OCI-LY7 (cell line): ENCODE measurements around the gene ADGRG3. TPM values are rescaled to one million over a fixed set of nuclear protein-coding genes. Genes with fewer than 3 reads are reported as not detected.

Source experiments
- BruUV-seq: library from RNA; stranded (reverse); fragments of 400-500 nt; replicated peaks from 2 replicates; lab custom pipeline; 2021; lab: Mats Ljungman, UMichigan
- CTCF ChIA-PET: fragments of 300-600 bp; sonication (Branson Sonifier 250); formaldehyde crosslinking; loops from one replicate; lab custom pipeline; 2022; ENCODE audit warnings: antibody characterized with exemption; ENCODE audit not compliant: unreplicated experiment; lab: Charles Lee
- POLR2A ChIA-PET: fragments of 300-600 bp; sonication (Branson Sonifier 250); formaldehyde crosslinking; loops from one replicate; lab custom pipeline; 2022; ENCODE audit warnings: antibody characterized with exemption; lab: Charles Lee
- DNase-seq: peaks from one replicate; pipeline ENCODE4 v3.0.0-alpha.2; 2015; ENCODE audit warnings: low spot score
- H2AFZ ChIP-seq: fragments of 200-600 bp; sonication (generic), shearing (Covaris generic); 2 replicates; pipeline ENCODE4 v1.6.1; 2014; ENCODE audit warnings: mild to moderate bottlenecking, antibody characterized with exemption, low read length, moderate library complexity
- H3K27ac ChIP-seq: fragments of 200-600 bp; sonication (generic); 2 replicates; pipeline ENCODE4 v1.5.1; 2014; ENCODE audit warnings: mixed run types, low read depth, mild to moderate bottlenecking, moderate library complexity, low read length, inconsistent platforms; ENCODE audit not compliant: poor library complexity, severe bottlenecking
- H3K36me3 ChIP-seq: fragments of 200-600 bp; sonication (generic); 2 replicates; pipeline ENCODE4 v1.6.1; 2014; ENCODE audit warnings: mild to moderate bottlenecking, antibody characterized with exemption, low read length, moderate library complexity, mixed read lengths; ENCODE audit not compliant: insufficient read depth
- H3K4me1 ChIP-seq: fragments of 200-600 bp; sonication (generic); 2 replicates; pipeline ENCODE4 v1.5.1; 2014; ENCODE audit warnings: mild to moderate bottlenecking, low read length; ENCODE audit not compliant: insufficient read depth, poor library complexity, severe bottlenecking
- H3K4me2 ChIP-seq: fragments of 200-600 bp; sonication (generic); 2 replicates; pipeline ENCODE4 v1.6.1; 2014; ENCODE audit warnings: mild to moderate bottlenecking, low read length
- H3K4me3 ChIP-seq: fragments of 200-600 bp; sonication (generic); 2 replicates; pipeline ENCODE4 v1.5.1; 2014; ENCODE audit warnings: mild to moderate bottlenecking, low read depth, low read length; ENCODE audit not compliant: poor library complexity, severe bottlenecking
- H3K79me2 ChIP-seq: fragments of 200-600 bp; sonication (generic); 2 replicates; pipeline ENCODE4 v1.6.1; 2016; ENCODE audit warnings: low read depth, mild to moderate bottlenecking, low read length, moderate library complexity, mixed read lengths; ENCODE audit not compliant: insufficient read depth
- H3K9me2 ChIP-seq: fragments of 200-600 bp; sonication (generic); 2 replicates; pipeline ENCODE4 v1.6.1; 2016; ENCODE audit warnings: mild to moderate bottlenecking, low read length, mixed read lengths; ENCODE audit not compliant: insufficient read depth
- H3K9me3 ChIP-seq: fragments of 200-600 bp; sonication (generic); 2 replicates; pipeline ENCODE4 v1.6.1; 2014; ENCODE audit warnings: mild to moderate bottlenecking, mixed run types, low read length, mixed read lengths
- H4K20me1 ChIP-seq: fragments of 200-600 bp; sonication (generic); 2 replicates; pipeline ENCODE4 v1.6.1; 2014; ENCODE audit warnings: mild to moderate bottlenecking, antibody characterized with exemption, low read length, moderate library complexity, mixed read lengths; ENCODE audit not compliant: insufficient read depth
- EZH2phosphoT487 ChIP-seq: fragments of 200-600 bp; sonication (generic); IDR thresholded peaks from 2 replicates; pipeline ENCODE4 v1.6.1; 2018; ENCODE audit warnings: low read depth, borderline replicate concordance, mild to moderate bottlenecking, mixed run types, antibody characterized with exemption, low read length, moderate library complexity, mixed read lengths
- intact Hi-C: fragments of 100-400 bp; cut with micrococcal nuclease; formaldehyde crosslinking; loops from one replicate; pipeline ENCODE4 v1.10.0; 2022; ENCODE audit not compliant: unreplicated experiment
- total RNA-seq, 2 experiments: library from RNA; depleted of rRNA in 1 of 2; stranded (reverse); fragments of >200 nt in 1 of 2; shearing (Covaris generic) in 1 of 2; gene quantifications; 2 replicates each; pipeline ENCODE4 v1.2.3, GENCODE V29; 2014 to 2022
- TF ChIP-seq, protein P1 (sequence below): fragments of 200-600 bp; sonication (generic); conservative IDR thresholded peaks from 2 replicates; pipeline ENCODE4 v1.5.1; 2014; ENCODE audit warnings: mild to moderate bottlenecking, antibody characterized with exemption, low read length, moderate library complexity, mixed read lengths

Gene ADGRG3
- total RNA-seq, 2 experiments from 2014 or later: not detected

GRCh38 chr16:57638381-57638780 is 29.7 kb upstream of the ADGRG3 start:
- DNase-seq: no peak
- Histone ChIP-seq H4K20me1 (no peaks in the 10 kb centered on the region), H3K4me2 (no peak overlapping the region), H3K4me1 (no peaks in the 10 kb centered on the region), H2AFZ (no peak overlapping the region), H3K4me3 (no peak overlapping the region), H3K79me2 (no peaks in the 10 kb centered on the region), H3K9me2 (no peaks in the 10 kb centered on the region), H3K27ac (no peak overlapping the region), H3K36me3 (no peaks in the 10 kb centered on the region), H3K9me3 (no peaks in the 10 kb centered on the region)
- TF ChIP-seq, protein P1, sequence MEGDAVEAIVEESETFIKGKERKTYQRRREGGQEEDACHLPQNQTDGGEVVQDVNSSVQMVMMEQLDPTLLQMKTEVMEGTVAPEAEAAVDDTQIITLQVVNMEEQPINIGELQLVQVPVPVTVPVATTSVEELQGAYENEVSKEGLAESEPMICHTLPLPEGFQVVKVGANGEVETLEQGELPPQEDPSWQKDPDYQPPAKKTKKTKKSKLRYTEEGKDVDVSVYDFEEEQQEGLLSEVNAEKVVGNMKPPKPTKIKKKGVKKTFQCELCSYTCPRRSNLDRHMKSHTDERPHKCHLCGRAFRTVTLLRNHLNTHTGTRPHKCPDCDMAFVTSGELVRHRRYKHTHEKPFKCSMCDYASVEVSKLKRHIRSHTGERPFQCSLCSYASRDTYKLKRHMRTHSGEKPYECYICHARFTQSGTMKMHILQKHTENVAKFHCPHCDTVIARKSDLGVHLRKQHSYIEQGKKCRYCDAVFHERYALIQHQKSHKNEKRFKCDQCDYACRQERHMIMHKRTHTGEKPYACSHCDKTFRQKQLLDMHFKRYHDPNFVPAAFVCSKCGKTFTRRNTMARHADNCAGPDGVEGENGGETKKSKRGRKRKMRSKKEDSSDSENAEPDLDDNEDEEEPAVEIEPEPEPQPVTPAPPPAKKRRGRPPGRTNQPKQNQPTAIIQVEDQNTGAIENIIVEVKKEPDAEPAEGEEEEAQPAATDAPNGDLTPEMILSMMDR: no peak
- TF ChIP-seq EZH2phosphoT487: no peak
- intact Hi-C loops: no loop called here
- ChIA-PET CTCF (interaction anchor here (1.1 kb wide), 1 partner anchor 11 kb away, joined by 3 read pairs; no protein-coding TSS in a partner anchor), POLR2A (interaction anchor here (0.9 kb wide), 1 partner anchor 28 kb away, joined by 3 read pairs; no protein-coding TSS in a partner anchor)
- no TSS peak for BruUV-seq

DNA sequence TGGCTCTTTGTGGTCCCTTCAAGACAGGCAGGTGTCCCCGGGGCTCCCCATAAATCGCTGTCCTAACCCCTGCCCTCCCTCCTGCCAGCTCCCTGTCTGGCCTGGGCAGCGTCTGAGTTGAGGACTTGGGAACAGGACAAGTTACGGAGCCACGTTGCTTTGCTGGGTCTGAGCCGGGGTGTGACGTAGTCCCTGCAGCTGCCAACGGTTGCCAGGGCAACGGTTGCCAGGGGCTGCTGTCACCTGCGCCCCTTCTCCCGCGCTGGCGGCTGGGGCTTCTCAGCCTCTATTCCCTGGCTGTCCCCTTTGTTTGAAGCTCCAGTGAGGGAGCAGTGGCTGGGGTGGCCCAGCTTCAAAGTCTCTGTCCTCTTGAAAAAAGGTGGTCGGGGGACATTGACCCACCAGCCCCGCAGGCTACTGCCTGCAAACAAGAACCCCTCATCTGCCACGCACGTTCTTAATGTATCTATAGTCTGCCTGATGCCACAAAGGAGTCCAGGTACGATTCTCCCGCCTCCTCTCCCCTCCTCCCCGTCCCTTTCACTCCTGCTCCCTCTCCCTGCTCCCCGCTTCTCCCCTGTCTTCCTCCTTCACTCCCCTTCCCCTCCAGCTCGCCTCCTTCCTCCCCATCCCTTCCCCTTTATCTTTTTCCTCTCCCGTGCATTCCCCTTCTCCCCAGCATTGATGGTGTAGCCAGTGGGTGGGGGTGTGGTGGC is 28.8 kb upstream of the ADGRG3 start:
- DNase-seq: peak; percentile 37
- BruUV-seq: no TSS peak
- H3K9me3 ChIP-seq: no peaks in the 10 kb centered on the region
- intact Hi-C loops: no loop called here
- H3K4me1 ChIP-seq: no peaks in the 10 kb centered on the region
- H3K27ac ChIP-seq: no peak overlapping the region
- H3K79me2 ChIP-seq: no peaks in the 10 kb centered on the region
- no peak overlapping the region for H2AFZ ChIP-seq
- H3K9me2 ChIP-seq: no peaks in the 10 kb centered on the region
- no peaks in the 10 kb centered on the region for H3K36me3 ChIP-seq
- TF ChIP-seq EZH2phosphoT487: no peak
- TF ChIP-seq, protein P1: no peak
- no peaks in the 10 kb centered on the region for H4K20me1 ChIP-seq
- ChIA-PET POLR2A (no interaction called here), CTCF (interaction anchor here (1.1 kb wide), 1 partner anchor 10 kb away, joined by 3 read pairs; no protein-coding TSS in a partner anchor)
- H3K4me3 ChIP-seq: no peak overlapping the region
- no peak overlapping the region for H3K4me2 ChIP-seq

DNA sequence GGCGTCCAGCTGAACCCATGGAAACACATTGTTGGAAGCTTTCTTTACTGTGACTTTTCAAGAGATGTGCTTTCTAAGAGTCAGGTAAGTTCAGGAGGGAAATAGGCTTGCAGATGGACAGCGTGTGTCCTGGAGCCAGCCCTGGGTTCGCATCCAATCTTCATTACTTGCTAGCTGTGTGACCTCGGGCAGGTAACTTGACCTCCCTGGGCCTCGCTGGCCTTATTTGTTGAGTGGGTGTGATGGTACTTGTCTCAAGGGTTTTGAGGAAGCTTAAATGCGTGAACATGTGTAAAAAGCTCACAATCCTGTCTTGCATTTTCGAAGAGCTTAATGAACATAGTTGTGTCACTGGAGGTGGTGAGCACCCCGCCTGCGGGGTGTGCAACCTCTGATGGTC is 27.9 kb upstream of the ADGRG3 start:
- TF ChIP-seq EZH2phosphoT487: no peak
- TF ChIP-seq, protein P1: no peak
- BruUV-seq: no TSS peak
- CTCF ChIA-PET: no interaction called here

More for the DNA sequence above, 27.9 kb upstream of the ADGRG3 start:
- no peak for DNase-seq
- H3K4me1 ChIP-seq: no peaks in the 10 kb centered on the region
- POLR2A ChIA-PET: no interaction called here
- no peaks in the 10 kb centered on the region for H3K9me2 ChIP-seq
- no peak overlapping the region for H3K27ac ChIP-seq
- H2AFZ ChIP-seq: no peak overlapping the region
- no peak overlapping the region for H3K4me2 ChIP-seq
- no peak overlapping the region for H3K4me3 ChIP-seq
- no peaks in the 10 kb centered on the region for H3K9me3 ChIP-seq
- intact Hi-C loops: loop anchor here (10.0 kb wide), 1 partner anchor 225 kb away; no protein-coding TSS in a partner anchor
- H4K20me1 ChIP-seq: no peaks in the 10 kb centered on the region
- no peaks in the 10 kb centered on the region for H3K79me2 ChIP-seq
- H3K36me3 ChIP-seq: no peaks in the 10 kb centered on the region
